ENCODE data around the gene NRP1.

DNA sequence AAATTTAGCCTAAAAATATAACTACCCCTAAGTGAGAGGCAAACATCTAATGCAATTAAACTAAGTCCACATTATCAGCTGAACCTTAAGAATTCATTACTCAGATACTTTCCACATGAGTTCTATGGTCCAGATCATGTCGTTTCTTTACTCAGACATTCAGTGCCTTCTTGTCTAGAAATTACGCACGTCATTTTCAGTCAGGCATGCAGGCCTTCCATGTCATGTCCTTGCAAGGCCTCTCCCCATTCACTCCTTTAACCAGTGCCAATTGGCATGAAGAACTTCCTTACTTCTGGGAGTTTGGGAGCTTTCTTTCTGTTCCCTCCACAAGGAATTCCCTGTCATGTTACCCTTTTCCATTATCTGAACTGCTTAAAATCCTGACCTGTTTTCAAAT, 118.8 kb downstream of the NRP1 start:
- TF ChIP-seq, protein P1, sequence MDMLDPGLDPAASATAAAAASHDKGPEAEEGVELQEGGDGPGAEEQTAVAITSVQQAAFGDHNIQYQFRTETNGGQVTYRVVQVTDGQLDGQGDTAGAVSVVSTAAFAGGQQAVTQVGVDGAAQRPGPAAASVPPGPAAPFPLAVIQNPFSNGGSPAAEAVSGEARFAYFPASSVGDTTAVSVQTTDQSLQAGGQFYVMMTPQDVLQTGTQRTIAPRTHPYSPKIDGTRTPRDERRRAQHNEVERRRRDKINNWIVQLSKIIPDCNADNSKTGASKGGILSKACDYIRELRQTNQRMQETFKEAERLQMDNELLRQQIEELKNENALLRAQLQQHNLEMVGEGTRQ (CRISPR knock-in tag; IDR thresholded peaks at IDR 0.05), result no peak
- TF ChIP-seq, protein P2, sequence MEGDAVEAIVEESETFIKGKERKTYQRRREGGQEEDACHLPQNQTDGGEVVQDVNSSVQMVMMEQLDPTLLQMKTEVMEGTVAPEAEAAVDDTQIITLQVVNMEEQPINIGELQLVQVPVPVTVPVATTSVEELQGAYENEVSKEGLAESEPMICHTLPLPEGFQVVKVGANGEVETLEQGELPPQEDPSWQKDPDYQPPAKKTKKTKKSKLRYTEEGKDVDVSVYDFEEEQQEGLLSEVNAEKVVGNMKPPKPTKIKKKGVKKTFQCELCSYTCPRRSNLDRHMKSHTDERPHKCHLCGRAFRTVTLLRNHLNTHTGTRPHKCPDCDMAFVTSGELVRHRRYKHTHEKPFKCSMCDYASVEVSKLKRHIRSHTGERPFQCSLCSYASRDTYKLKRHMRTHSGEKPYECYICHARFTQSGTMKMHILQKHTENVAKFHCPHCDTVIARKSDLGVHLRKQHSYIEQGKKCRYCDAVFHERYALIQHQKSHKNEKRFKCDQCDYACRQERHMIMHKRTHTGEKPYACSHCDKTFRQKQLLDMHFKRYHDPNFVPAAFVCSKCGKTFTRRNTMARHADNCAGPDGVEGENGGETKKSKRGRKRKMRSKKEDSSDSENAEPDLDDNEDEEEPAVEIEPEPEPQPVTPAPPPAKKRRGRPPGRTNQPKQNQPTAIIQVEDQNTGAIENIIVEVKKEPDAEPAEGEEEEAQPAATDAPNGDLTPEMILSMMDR (IDR thresholded peaks at IDR 0.05), result no peak
- TF ChIP-seq NR3C1 (CRISPR knock-in tag; conservative IDR thresholded peaks at IDR 0.05; ENCODE audit: low read depth) (no peak), GABPB1 (CRISPR knock-in tag; IDR thresholded peaks at IDR 0.05) (no peak), ZNF416 (CRISPR knock-in tag; IDR thresholded peaks at IDR 0.05) (no peak), NFATC4 (CRISPR knock-in tag; IDR thresholded peaks at IDR 0.05) (no peak), ZNF121 (CRISPR knock-in tag; IDR thresholded peaks at IDR 0.05) (no peak), TEAD1 (CRISPR knock-in tag; IDR thresholded peaks at IDR 0.05) (no peak), ZNF138 (CRISPR knock-in tag; conservative IDR thresholded peaks at IDR 0.05) (no peak), ELF4 (CRISPR knock-in tag; IDR thresholded peaks at IDR 0.05; ENCODE audit: low read depth) (no peak), JUN (CRISPR knock-in tag; IDR thresholded peaks at IDR 0.05) (no peak)
- TF ChIP-seq, protein P3, sequence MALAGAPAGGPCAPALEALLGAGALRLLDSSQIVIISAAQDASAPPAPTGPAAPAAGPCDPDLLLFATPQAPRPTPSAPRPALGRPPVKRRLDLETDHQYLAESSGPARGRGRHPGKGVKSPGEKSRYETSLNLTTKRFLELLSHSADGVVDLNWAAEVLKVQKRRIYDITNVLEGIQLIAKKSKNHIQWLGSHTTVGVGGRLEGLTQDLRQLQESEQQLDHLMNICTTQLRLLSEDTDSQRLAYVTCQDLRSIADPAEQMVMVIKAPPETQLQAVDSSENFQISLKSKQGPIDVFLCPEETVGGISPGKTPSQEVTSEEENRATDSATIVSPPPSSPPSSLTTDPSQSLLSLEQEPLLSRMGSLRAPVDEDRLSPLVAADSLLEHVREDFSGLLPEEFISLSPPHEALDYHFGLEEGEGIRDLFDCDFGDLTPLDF (CRISPR knock-in tag; IDR thresholded peaks at IDR 0.05), result no peak
- TF ChIP-seq, protein P4, sequence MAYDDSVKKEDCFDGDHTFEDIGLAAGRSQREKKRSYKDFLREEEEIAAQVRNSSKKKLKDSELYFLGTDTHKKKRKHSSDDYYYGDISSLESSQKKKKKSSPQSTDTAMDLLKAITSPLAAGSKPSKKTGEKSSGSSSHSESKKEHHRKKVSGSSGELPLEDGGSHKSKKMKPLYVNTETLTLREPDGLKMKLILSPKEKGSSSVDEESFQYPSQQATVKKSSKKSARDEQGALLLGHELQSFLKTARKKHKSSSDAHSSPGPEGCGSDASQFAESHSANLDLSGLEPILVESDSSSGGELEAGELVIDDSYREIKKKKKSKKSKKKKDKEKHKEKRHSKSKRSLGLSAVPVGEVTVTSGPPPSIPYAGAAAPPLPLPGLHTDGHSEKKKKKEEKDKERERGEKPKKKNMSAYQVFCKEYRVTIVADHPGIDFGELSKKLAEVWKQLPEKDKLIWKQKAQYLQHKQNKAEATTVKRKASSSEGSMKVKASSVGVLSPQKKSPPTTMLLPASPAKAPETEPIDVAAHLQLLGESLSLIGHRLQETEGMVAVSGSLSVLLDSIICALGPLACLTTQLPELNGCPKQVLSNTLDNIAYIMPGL (CRISPR knock-in tag; IDR thresholded peaks at IDR 0.05), result no peak

All from WTC11 (cell line).